HCT116 (cell line): ENCODE data around the gene ZCCHC2.

Experiments used
- EZH2phosphoT487 ChIP-seq: fragments of 200-600 bp; IDR thresholded peaks from 2 replicates; pipeline ENCODE4 v1.6.1; 2018; ENCODE audit warnings: antibody characterized with exemption, borderline replicate concordance
- POLR2AphosphoS5 ChIP-seq: IDR thresholded peaks from 2 replicates; pipeline ENCODE4 v1.6.1; 2011; ENCODE audit warnings: mild to moderate bottlenecking, low read depth, low read length, moderate library complexity
- RAD21 ChIP-seq: IDR thresholded peaks from 2 replicates; pipeline ENCODE4 v1.6.1; 2012; ENCODE audit warnings: low read depth, mild to moderate bottlenecking
- REST ChIP-seq: IDR thresholded peaks from 2 replicates; pipeline ENCODE4 v1.6.1; 2012; ENCODE audit warnings: low read depth

GRCh38 chr18:62601871-62602270, 79.0 kb downstream of the ZCCHC2 start:
- TF ChIP-seq RAD21 (no peak), POLR2AphosphoS5 (no peak), REST (no peak), EZH2phosphoT487 (no peak)
